Right renal cortex interstitium (tissue), 3 donors: ENCODE results near the gene ARID1B. TPM values are rescaled to one million over a fixed set of nuclear protein-coding genes. Genes with fewer than 3 reads are reported as not detected.

Source experiments
- DNase-seq, 3 donors: peaks; one replicate each; pipeline ENCODE4 v3.0.0-alpha.2; 2013; ENCODE audit warnings: low read depth in 3 of 3, low spot score in 2 of 3
- polyA plus RNA-seq, 3 donors: library from polyadenylated mRNA; unstranded; fragments of 120-200 nt; gene quantifications; one replicate each; pipeline ENCODE4 v1.2.1, GENCODE V29; 2013; ENCODE audit not compliant: insufficient read length in 3 of 3

ARID1B gene
- polyA plus RNA-seq, 3 donors, result 70.1 to 75.5 (median 72.6) TPM

GRCh38 chr6:157089851-157090250 lies 312.7 kb downstream of the ARID1B start:
- DNase-seq, result no peak

GRCh38 chr6:157090736-157091135 lies 313.6 kb downstream of the ARID1B start:
- no peak for DNase-seq

GRCh38 chr6:157091243-157091642 lies 314.1 kb downstream of the ARID1B start:
- DNase-seq, result no peak

GRCh38 chr6:157091856-157092460 lies 314.8 kb downstream of the ARID1B start:
- no peak for DNase-seq

GRCh38 chr6:157092736-157093135 lies 315.6 kb downstream of the ARID1B start:
- DNase-seq, result no peak

- no peak for DNase-seq
These were observed 316.4 kb downstream of the ARID1B start for GRCh38 chr6:157093536-157093935.

- DNase-seq, result no peak
These were observed 316.9 kb downstream of the ARID1B start for GRCh38 chr6:157094038-157094437.

GRCh38 chr6:157095084-157095483 lies 317.9 kb downstream of the ARID1B start:
- DNase-seq, result no peak

- DNase-seq, result no peak
These were observed 318.4 kb downstream of the ARID1B start for GRCh38 chr6:157095569-157095968.

- no peak for DNase-seq
These were observed 318.9 kb downstream of the ARID1B start for GRCh38 chr6:157096105-157096504.

GRCh38 chr6:157096522-157096921 lies 319.3 kb downstream of the ARID1B start:
- DNase-seq, result no peak

GRCh38 chr6:157097255-157097955 lies 320.2 kb downstream of the ARID1B start:
- DNase-seq, result no peak

GRCh38 chr6:157098999-157099398 lies 321.8 kb downstream of the ARID1B start:
- DNase-seq, result no peak

GRCh38 chr6:157099912-157100593 lies 322.9 kb downstream of the ARID1B start:
- DNase-seq, result no peak

GRCh38 chr6:157101166-157101565 lies 324.0 kb downstream of the ARID1B start:
- DNase-seq, result no peak

- DNase-seq, result no peak
These were observed 327.6 kb downstream of the ARID1B start for GRCh38 chr6:157104803-157105202.

GRCh38 chr6:157106487-157106886 lies 329.3 kb downstream of the ARID1B start:
- no peak for DNase-seq

GRCh38 chr6:157107571-157107914 lies 330.4 kb downstream of the ARID1B start:
- DNase-seq, result no peak

GRCh38 chr6:157107915-157108651 lies 330.9 kb downstream of the ARID1B start:
- no peak for DNase-seq

GRCh38 chr6:157108923-157109322 lies 331.7 kb downstream of the ARID1B start:
- no peak for DNase-seq

GRCh38 chr6:157110607-157111006 lies 333.4 kb downstream of the ARID1B start:
- DNase-seq, result no peak
